H9 (cell line): ENCODE results near the gene CXCL12. TPM values are rescaled to one million over a fixed set of nuclear protein-coding genes. Genes with fewer than 3 reads are reported as not detected.

Experiments
- DNase-seq: peaks from one replicate; pipeline ENCODE4 v3.0.0-alpha.2; 2017
- H2AFZ ChIP-seq: one replicate; pipeline ENCODE4 v1.6.1; 2013; ENCODE audit warnings: mild to moderate bottlenecking, low read length, control low read depth, moderate library complexity
- H2AK5ac ChIP-seq: 2 replicates; pipeline ENCODE4 v1.6.1; 2013; ENCODE audit warnings: low read length, control low read depth, mixed read lengths; ENCODE audit not compliant: insufficient read length
- H2BK120ac ChIP-seq: one replicate; pipeline ENCODE4 v1.6.1; 2013; ENCODE audit warnings: low read depth, mild to moderate bottlenecking, low read length, control low read depth, inconsistent platforms; ENCODE audit not compliant: poor library complexity, severe bottlenecking
- H2BK12ac ChIP-seq: 2 replicates; pipeline ENCODE4 v1.6.1; 2013; ENCODE audit warnings: low read length, control low read depth, mixed read lengths, low read depth; ENCODE audit not compliant: insufficient read length
- H2BK15ac ChIP-seq: 2 replicates; pipeline ENCODE4 v1.6.1; 2013; ENCODE audit warnings: low read depth, low read length, control low read depth
- H2BK20ac ChIP-seq: one replicate; pipeline ENCODE4 v1.6.1; 2013; ENCODE audit warnings: low read depth, mild to moderate bottlenecking, low read length, control low read depth, inconsistent platforms; ENCODE audit not compliant: poor library complexity, severe bottlenecking
- H2BK5ac ChIP-seq: 2 replicates; pipeline ENCODE4 v1.6.1; 2013; ENCODE audit warnings: low read length, control low read depth, mixed read lengths; ENCODE audit not compliant: insufficient read length
- H3K14ac ChIP-seq: 2 replicates; pipeline ENCODE4 v1.6.1; 2013; ENCODE audit warnings: low read length, control low read depth; ENCODE audit not compliant: insufficient read depth
- H3K18ac ChIP-seq: 2 replicates; pipeline ENCODE4 v1.6.1; 2013; ENCODE audit warnings: low read depth, mild to moderate bottlenecking, mixed read lengths, low read length, control low read depth; ENCODE audit not compliant: insufficient read length
- H3K23ac ChIP-seq: 2 replicates; pipeline ENCODE4 v1.6.1; 2013; ENCODE audit warnings: low read length, control low read depth, mixed read lengths, low read depth; ENCODE audit not compliant: insufficient read length
- H3K23me2 ChIP-seq: 2 replicates; pipeline ENCODE4 v1.6.1; 2013; ENCODE audit warnings: low read depth, mild to moderate bottlenecking, mixed read lengths, low read length, control low read depth; ENCODE audit not compliant: insufficient read length, poor library complexity, severe bottlenecking
- H3K27ac ChIP-seq: 2 replicates; pipeline ENCODE4 v1.5.1; 2013; ENCODE audit warnings: low read length, control low read depth, mixed read lengths, low read depth; ENCODE audit not compliant: insufficient read length
- H3K27me3 ChIP-seq: 2 replicates; pipeline ENCODE4 v1.6.1; 2013; ENCODE audit warnings: low read length, control low read depth, inconsistent platforms; ENCODE audit not compliant: insufficient read depth
- H3K4ac ChIP-seq: 2 replicates; pipeline ENCODE4 v1.6.1; 2013; ENCODE audit warnings: low read depth, mild to moderate bottlenecking, control low read depth, inconsistent platforms, low read length, moderate library complexity
- H3K4me1 ChIP-seq: 2 replicates; pipeline ENCODE4 v1.6.1; 2013; ENCODE audit warnings: low read length, control low read depth, inconsistent platforms; ENCODE audit not compliant: insufficient read depth
- H3K4me2 ChIP-seq: 2 replicates; pipeline ENCODE4 v1.6.1; 2013; ENCODE audit warnings: low read length, control low read depth, mixed read lengths; ENCODE audit not compliant: insufficient read length, insufficient read depth
- H3K56ac ChIP-seq: 2 replicates; pipeline ENCODE4 v1.6.1; 2013; ENCODE audit warnings: low read depth, mild to moderate bottlenecking, mixed read lengths, low read length, control low read depth; ENCODE audit not compliant: insufficient read length
- H3K79me1 ChIP-seq: 2 replicates; pipeline ENCODE4 v1.6.1; 2013; ENCODE audit warnings: low read depth, mild to moderate bottlenecking, moderate library complexity, low read length, control low read depth, inconsistent platforms; ENCODE audit not compliant: insufficient read depth, poor library complexity, severe bottlenecking
- H3K79me2 ChIP-seq: 2 replicates; pipeline ENCODE4 v1.6.1; 2013; ENCODE audit warnings: low read length, control low read depth, inconsistent platforms; ENCODE audit not compliant: insufficient read depth
- H3K9ac ChIP-seq: 2 replicates; pipeline ENCODE4 v1.6.1; 2013; ENCODE audit warnings: low read length, control low read depth, mixed read lengths; ENCODE audit not compliant: insufficient read length; ENCODE audit errors: extremely low read depth
- H3K9me3 ChIP-seq: one replicate; pipeline ENCODE4 v1.6.1; 2013; ENCODE audit warnings: low read depth, low read length, inconsistent platforms; ENCODE audit not compliant: control insufficient read depth
- H3T11ph ChIP-seq: one replicate; pipeline ENCODE4 v1.6.1; 2013; ENCODE audit warnings: mild to moderate bottlenecking, low read length, control low read depth, inconsistent platforms
- H4K20me1 ChIP-seq: one replicate; pipeline ENCODE4 v1.6.1; 2013; ENCODE audit not compliant: control insufficient read depth, insufficient read length, insufficient read depth
- H4K5ac ChIP-seq: 2 replicates; pipeline ENCODE4 v1.6.1; 2013; ENCODE audit warnings: low read depth, mild to moderate bottlenecking, mixed read lengths, low read length, control low read depth; ENCODE audit not compliant: insufficient read length
- H4K8ac ChIP-seq: replicated peaks from 2 replicates; pipeline ENCODE4 v1.6.1; 2013; ENCODE audit warnings: low read length, control low read depth, mixed read lengths, low read depth; ENCODE audit not compliant: insufficient read length
- H4K91ac ChIP-seq: 2 replicates; pipeline ENCODE4 v1.6.1; 2013; ENCODE audit warnings: low read depth, mild to moderate bottlenecking, moderate library complexity, mixed read lengths, low read length, control low read depth; ENCODE audit not compliant: insufficient read length
- H3K27ac Mint-ChIP-seq, 3 experiments: 2 replicates in 2 of 3; 3 replicates in 1 of 3; pipeline ENCODE4 v1.8.0; 2020 to 2021; ENCODE audit warnings: mixed read lengths in 3 of 3, mild to moderate bottlenecking in 1 of 3, moderate library complexity in 1 of 3
- H3K27me3 Mint-ChIP-seq: 2 replicates; pipeline ENCODE4 v1.8.0; 2021; ENCODE audit warnings: low read depth, mild to moderate bottlenecking, moderate library complexity, mixed read lengths
- H3K36me3 Mint-ChIP-seq, 3 experiments: 2 replicates in 2 of 3; 3 replicates in 1 of 3; pipeline ENCODE4 v1.8.0; 2020 to 2021; ENCODE audit warnings: low read depth in 3 of 3, mixed read lengths in 3 of 3; ENCODE audit not compliant: insufficient read depth in 1 of 3
- H3K4me1 Mint-ChIP-seq, 2 experiments: 2 replicates each; pipeline ENCODE4 v1.8.0; 2020; ENCODE audit warnings: mixed read lengths in 2 of 2
- H3K4me3 Mint-ChIP-seq, 2 experiments: 2 replicates in 1 of 2; 3 replicates in 1 of 2; pipeline ENCODE4 v1.8.0; 2020 to 2021; ENCODE audit warnings: mild to moderate bottlenecking in 2 of 2, mixed read lengths in 2 of 2, moderate library complexity in 1 of 2
- H3K9me3 Mint-ChIP-seq, 2 experiments: 2 replicates in 1 of 2; 3 replicates in 1 of 2; pipeline ENCODE4 v1.8.0; 2020; ENCODE audit warnings: mild to moderate bottlenecking in 2 of 2, mixed read lengths in 2 of 2, moderate library complexity in 1 of 2
- CTCF ChIP-seq: fragments of 200-600 bp; sonication (generic); conservative IDR thresholded peaks from 3 replicates; pipeline ENCODE4 v1.8.0; 2021; ENCODE audit warnings: antibody characterized with exemption, mild to moderate bottlenecking
- WGBS: extraction: QIAGEN DNeasy Blood & Tissue Kit; methylation state at CpG from one replicate; pipeline ENCODE4 v1.1.7; 2013; ENCODE audit warnings: missing lambda C conversion rate, low lambda C conversion rate, mixed read lengths; ENCODE audit not compliant: insufficient read length; ENCODE audit errors: extremely low coverage; 5-methylcytosine and 5-hydroxymethylcytosine counted together
- total RNA-seq: library from RNA; stranded (reverse); gene quantifications from 2 replicates; pipeline ENCODE4 v1.2.1, GENCODE V29; 2021

CXCL12 gene
- total RNA-seq, 1 experiment from 2014 or later = 28.3 TPM

GRCh38 chr10:44394696-44395381 lies 9.9 kb upstream of the CXCL12 start:
- peaks cover 10% of the 10 kb centered on the region for H3K4me1 ChIP-seq
- H3K4me3 Mint-ChIP-seq = no peak overlapping the region
- no peak overlapping the region for H3K9ac ChIP-seq
- no peak overlapping the region for H3K18ac ChIP-seq
- peaks cover 24% of the 10 kb centered on the region for H3K27me3 Mint-ChIP-seq
- no peak for TF ChIP-seq CTCF
- no peak overlapping the region for H4K5ac ChIP-seq
- no peak overlapping the region for H3K27ac Mint-ChIP-seq
- no peak overlapping the region for H2BK12ac ChIP-seq
- no peaks in the 10 kb centered on the region for H3K23me2 ChIP-seq
- H3T11ph ChIP-seq = no peak overlapping the region
- no peak overlapping the region for H3K14ac ChIP-seq
- H3K79me1 ChIP-seq = no peaks in the 10 kb centered on the region
- no peak overlapping the region for H2BK15ac ChIP-seq
- H3K79me2 ChIP-seq = no peaks in the 10 kb centered on the region
- no peaks in the 10 kb centered on the region for H4K20me1 ChIP-seq
- H3K27ac ChIP-seq = no peak overlapping the region
- H2BK120ac ChIP-seq = no peak overlapping the region
- H3K27me3 ChIP-seq = no peaks in the 10 kb centered on the region; the same call in 1 of the 2 replicates
- no peak overlapping the region for H3K4me2 ChIP-seq
- H2BK5ac ChIP-seq = no peak overlapping the region
- WGBS = no CpG with 5 or more reads among the region's 4 CpGs
- H4K8ac ChIP-seq = no peak overlapping the region
- no peak overlapping the region for H2BK20ac ChIP-seq
- H4K91ac ChIP-seq = no peak overlapping the region
- H3K36me3 Mint-ChIP-seq = no peaks in the 10 kb centered on the region; a peak in 1 of 7 replicates
- peaks cover 34 to 43% of the 10 kb centered on the region in 2 experiments for H3K4me1 Mint-ChIP-seq
- H2AK5ac ChIP-seq = no peak overlapping the region
- no peak overlapping the region for H3K56ac ChIP-seq
- no peak overlapping the region for H3K23ac ChIP-seq
- no peaks in the 10 kb centered on the region; a peak in 2 of 5 replicates for H3K9me3 Mint-ChIP-seq
- H3K4ac ChIP-seq = no peak overlapping the region
- H3K9me3 ChIP-seq = no peaks in the 10 kb centered on the region
- H2AFZ ChIP-seq = no peak overlapping the region
- no peak for DNase-seq
